Stomach smooth muscle (tissue), 2 donors: ENCODE measurements around the gene HOXA10.

ENCODE experiments used
- H3K27ac ChIP-seq: one replicate; pipeline ENCODE4 v1.7.0; 2013; ENCODE audit warnings: mild to moderate bottlenecking, low read length, inconsistent platforms
- H3K27me3 ChIP-seq, 2 donors: one replicate each; pipeline ENCODE4 v1.7.0; 2013; ENCODE audit warnings: low read length in 2 of 2; ENCODE audit not compliant: insufficient read depth in 2 of 2, control insufficient read depth in 1 of 2
- H3K36me3 ChIP-seq, 2 donors: one replicate each; pipeline ENCODE4 v1.7.0; 2013; ENCODE audit warnings: low read length in 2 of 2; ENCODE audit not compliant: control insufficient read depth in 2 of 2, insufficient read depth in 2 of 2
- H3K4me1 ChIP-seq: one replicate; pipeline ENCODE4 v1.7.0; 2013; ENCODE audit warnings: low read length; ENCODE audit not compliant: control insufficient read depth, insufficient read depth
- H3K4me3 ChIP-seq, 2 donors: one replicate each; pipeline ENCODE4 v1.7.0; 2013; ENCODE audit warnings: low read length in 2 of 2
- H3K9ac ChIP-seq, 2 donors: one replicate each; pipeline ENCODE4 v1.7.0; 2013; ENCODE audit warnings: low read length in 2 of 2, mild to moderate bottlenecking in 1 of 2
- H3K9me3 ChIP-seq, 2 donors: one replicate each; pipeline ENCODE4 v1.7.0; 2013; ENCODE audit warnings: low read length in 2 of 2; ENCODE audit not compliant: control insufficient read depth in 2 of 2
- donor health status: healthy.
- donor health status: Pancreatic carcinoma.

HOXA10 gene

DNA sequence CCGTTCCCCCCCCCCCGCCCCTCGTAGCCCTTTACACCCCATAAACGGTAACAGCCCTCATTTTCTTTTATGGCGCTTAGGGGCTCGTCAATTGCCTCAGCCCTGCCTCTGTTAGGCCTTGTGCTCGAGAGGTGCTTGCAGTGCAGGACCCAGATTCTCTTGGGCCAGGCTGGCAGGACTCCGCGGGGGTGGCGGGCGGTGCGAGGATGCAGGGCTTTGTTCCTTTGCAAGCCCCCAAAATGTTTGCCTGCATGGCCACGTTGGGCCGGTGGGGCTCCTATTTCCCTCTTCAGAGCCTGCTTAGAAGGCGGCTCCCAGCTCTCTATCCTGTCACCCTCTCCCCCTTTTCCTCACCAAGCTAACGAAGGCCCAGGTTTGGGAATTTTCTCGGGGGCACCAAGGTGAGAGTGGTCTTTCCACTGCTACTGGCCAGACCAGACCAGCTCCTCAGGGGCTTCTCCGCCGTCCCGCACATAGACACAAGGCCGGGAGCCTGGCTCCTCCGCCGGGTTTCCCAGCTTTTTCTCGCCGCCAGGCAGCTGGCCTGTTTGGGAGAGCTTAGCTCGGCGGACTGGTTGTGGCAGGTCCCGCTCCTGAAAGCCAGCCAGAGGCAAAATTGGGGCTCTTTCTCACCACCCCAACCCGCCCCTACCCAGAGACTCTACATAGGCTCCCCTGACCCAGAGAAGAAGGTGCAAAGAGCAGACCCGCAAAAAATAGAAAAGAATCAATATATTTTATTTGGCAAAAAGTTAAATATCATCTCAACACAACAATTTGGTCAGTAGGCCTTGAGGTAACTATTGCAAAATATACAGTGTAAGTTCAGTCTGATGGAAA, 12.2 kb downstream of the HOXA10 start:
- Histone ChIP-seq H3K27me3 (peaks cover 83 to 97% of the 10 kb centered on the region in 2 donors), H3K9me3 (no peaks in the 10 kb centered on the region), H3K36me3 (no peaks in the 10 kb centered on the region), H3K27ac (no peak overlapping the region), H3K4me1 (peaks cover 34% of the 10 kb centered on the region), H3K9ac (no peak overlapping the region), H3K4me3 (no peak overlapping the region)

GRCh38 chr7:27161214-27161720, 12.9 kb downstream of the HOXA10 start:
- no peak overlapping the region for H3K27ac ChIP-seq
- H3K4me3 ChIP-seq = peak overlapping the region; percentile 52 to 76
- H3K4me1 ChIP-seq = peaks cover 32% of the 10 kb centered on the region
- no peaks in the 10 kb centered on the region for H3K36me3 ChIP-seq
- no peaks in the 10 kb centered on the region for H3K9me3 ChIP-seq
- peaks cover 81 to 96% of the 10 kb centered on the region in 2 donors for H3K27me3 ChIP-seq
- peak overlapping the region in 1 of 2 donors; percentile 4 for H3K9ac ChIP-seq

DNA sequence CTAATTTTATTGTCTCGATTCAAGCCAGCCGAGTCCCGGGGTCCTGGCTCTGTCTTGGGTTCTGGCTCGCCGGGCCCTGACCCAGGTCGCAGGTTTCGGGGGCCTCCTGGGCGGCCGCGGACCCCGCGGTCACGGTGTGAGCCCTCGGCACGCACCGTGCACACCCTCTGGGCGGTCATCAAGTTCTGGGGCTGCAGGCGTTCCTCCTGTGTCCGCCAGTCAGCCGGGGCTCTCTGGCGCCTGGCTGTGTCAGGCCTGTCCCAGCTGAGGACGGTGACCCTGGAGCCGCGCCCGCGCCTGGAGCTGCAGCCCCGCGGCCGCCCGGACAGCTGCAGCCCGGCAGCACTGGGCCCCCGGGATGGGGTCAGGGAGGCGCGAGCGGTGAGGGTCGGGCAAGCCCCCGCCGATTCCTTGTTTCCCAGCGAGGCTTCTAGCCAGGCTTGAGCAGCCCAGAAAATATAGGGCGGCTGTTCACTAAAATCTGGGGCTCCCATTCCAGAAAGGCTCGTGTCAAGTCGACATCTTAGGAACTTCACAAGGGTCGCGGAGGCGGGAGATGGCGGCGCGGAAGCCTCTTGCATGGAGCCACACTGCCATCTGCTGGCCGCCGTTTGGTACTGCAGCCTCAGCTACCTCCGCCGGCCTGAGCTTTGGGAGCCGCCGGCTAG, 13.4 kb downstream of the HOXA10 start:
- H3K4me1 ChIP-seq = peaks cover 36% of the 10 kb centered on the region
- peaks cover 79 to 96% of the 10 kb centered on the region in 2 donors for H3K27me3 ChIP-seq
- peak overlapping the region in 1 of 2 donors; percentile 4 for H3K9ac ChIP-seq
- peak overlapping the region; percentile 52 to 76 for H3K4me3 ChIP-seq
- no peaks in the 10 kb centered on the region for H3K36me3 ChIP-seq
- no peak overlapping the region for H3K27ac ChIP-seq
- H3K9me3 ChIP-seq = no peaks in the 10 kb centered on the region

DNA sequence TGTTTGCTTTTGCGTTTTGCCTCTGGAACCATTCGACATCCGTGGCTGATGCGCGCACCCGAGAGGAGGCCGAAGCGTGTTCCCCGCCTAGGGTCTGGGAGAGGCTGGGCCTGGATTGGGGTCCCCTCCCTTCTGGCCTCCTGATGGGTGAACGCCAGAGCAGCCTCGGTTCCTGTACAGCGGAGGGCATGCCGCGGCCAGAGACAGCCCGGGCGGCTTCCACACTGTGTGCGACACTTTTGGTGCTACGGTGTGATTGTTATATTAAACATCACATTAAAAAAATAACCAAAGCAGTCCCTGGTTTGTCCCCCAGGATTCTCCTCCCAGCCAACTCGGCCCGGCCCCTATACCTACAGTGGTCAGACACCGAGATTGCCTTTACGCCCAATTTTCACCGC, 14.0 kb downstream of the HOXA10 start:
- Histone ChIP-seq H3K9ac (no peak overlapping the region), H3K4me1 (peaks cover 40% of the 10 kb centered on the region), H3K9me3 (no peaks in the 10 kb centered on the region), H3K4me3 (peak overlapping the region; percentile 52 to 76), H3K27me3 (peaks cover 79 to 96% of the 10 kb centered on the region in 2 donors), H3K36me3 (no peaks in the 10 kb centered on the region), H3K27ac (no peak overlapping the region)

GRCh38 chr7:27159266-27160144, 14.6 kb downstream of the HOXA10 start:
- peaks cover 79 to 96% of the 10 kb centered on the region in 2 donors for H3K27me3 ChIP-seq
- H3K4me1 ChIP-seq = peaks cover 44% of the 10 kb centered on the region
- no peak overlapping the region for H3K27ac ChIP-seq
- H3K36me3 ChIP-seq = no peaks in the 10 kb centered on the region
- no peak overlapping the region for H3K4me3 ChIP-seq
- H3K9ac ChIP-seq = no peak overlapping the region
- no peaks in the 10 kb centered on the region for H3K9me3 ChIP-seq

- Histone ChIP-seq H3K4me1 (peaks cover 42% of the 10 kb centered on the region), H3K27ac (no peak overlapping the region), H3K9me3 (no peaks in the 10 kb centered on the region), H3K4me3 (no peak overlapping the region), H3K9ac (no peak overlapping the region), H3K36me3 (no peaks in the 10 kb centered on the region), H3K27me3 (peaks cover 79 to 96% of the 10 kb centered on the region in 2 donors)
Measured at GRCh38 chr7:27158436-27159265, 15.5 kb downstream of the HOXA10 start.

- Histone ChIP-seq H3K36me3 (no peaks in the 10 kb centered on the region), H3K4me1 (peaks cover 42% of the 10 kb centered on the region), H3K27ac (no peak overlapping the region), H3K9me3 (no peaks in the 10 kb centered on the region), H3K4me3 (no peak overlapping the region), H3K9ac (no peak overlapping the region), H3K27me3 (peaks cover 81 to 96% of the 10 kb centered on the region in 2 donors)
Measured at GRCh38 chr7:27157702-27158431, 16.3 kb downstream of the HOXA10 start.

DNA sequence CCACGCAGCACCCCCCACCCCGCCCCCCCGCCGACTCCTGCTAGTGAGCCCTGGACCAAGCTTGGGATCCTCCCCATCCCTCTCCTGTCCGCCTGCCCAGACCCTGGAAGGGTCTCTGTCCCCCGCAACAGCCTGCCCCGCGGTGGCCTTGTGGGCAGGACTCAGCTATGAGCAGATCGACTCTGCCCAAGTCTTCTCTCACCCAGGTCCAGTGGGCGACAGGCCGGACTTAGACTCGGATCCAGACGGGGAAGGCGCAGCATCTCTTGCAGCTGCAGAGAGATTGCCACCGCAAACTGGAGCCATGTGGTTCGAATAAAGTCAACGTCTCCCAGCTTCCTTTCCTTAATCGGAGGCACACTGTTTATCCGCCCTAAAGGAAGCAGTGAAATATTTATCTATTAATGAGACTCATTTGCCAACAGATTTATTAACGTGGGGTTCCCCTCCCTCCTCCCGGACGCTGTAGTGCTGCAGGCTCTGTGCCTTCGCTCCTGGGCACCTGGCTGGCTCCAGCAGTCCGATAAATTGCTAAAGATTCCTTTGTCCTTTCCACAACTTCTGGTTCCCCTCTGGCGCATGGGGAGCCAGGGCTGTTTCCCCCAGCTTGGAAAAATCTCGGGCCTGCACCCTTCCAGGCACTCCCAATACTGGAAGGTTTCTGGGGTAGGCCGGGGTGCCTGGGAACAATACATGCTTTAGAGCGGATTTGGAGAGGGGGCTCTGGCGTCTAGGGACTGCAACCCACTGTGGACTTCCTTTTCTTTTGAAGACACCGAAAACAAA, 17.0 kb downstream of the HOXA10 start:
- Histone ChIP-seq H3K27me3 (peaks cover 86 to 96% of the 10 kb centered on the region in 2 donors), H3K36me3 (no peaks in the 10 kb centered on the region), H3K4me3 (no peak overlapping the region), H3K9me3 (no peaks in the 10 kb centered on the region), H3K9ac (no peak overlapping the region), H3K4me1 (peaks cover 44% of the 10 kb centered on the region), H3K27ac (no peak overlapping the region)

DNA sequence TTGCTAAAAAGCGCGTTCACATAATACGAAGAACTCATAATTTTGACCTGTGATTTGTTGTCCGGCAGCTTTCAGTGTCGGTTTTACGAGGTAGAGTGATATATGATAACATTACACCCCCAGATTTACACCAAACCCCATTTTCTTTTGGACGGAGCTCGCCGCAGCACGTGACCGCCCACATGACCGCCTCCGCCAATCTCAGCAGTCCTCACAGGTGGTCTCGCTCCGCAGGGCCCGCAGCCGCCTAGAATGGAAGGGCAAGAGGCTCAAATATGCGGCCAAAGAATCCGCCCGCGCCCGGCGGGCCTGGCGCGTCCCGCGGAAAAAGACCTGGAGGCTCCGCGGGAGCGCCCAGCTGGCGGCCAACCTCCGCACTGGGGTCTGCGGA, 17.6 kb downstream of the HOXA10 start, which contains the start of gene HOXA7:
HOXA7 (minus strand) TSS at position 168 of the 391 bp plus-strand sequence; CDS start at position 38, 130 bp downstream.
- Histone ChIP-seq H3K36me3 (no peaks in the 10 kb centered on the region), H3K9me3 (no peaks in the 10 kb centered on the region), H3K4me3 (peak within 1 kb of the TSS; percentile 8 to 47), H3K27ac (no peak within 1 kb of the TSS), H3K9ac (no peak within 1 kb of the TSS), H3K4me1 (peaks cover 42% of the 10 kb centered on the region), H3K27me3 (peaks cover 87 to 97% of the 10 kb centered on the region in 2 donors)
